BLaER1 (cell line): Measurements from ENCODE around the gene C19orf33.
"Not testable (repeated sequence)": the region's sequence is repeated elsewhere in the genome, so short reads cannot be mapped to it uniquely, and the experiment has no call there.

Experiments
- H3K27ac ChIP-seq: shearing (Covaris generic); formaldehyde crosslinking; 2 replicates; pipeline ENCODE4 v1.8.1; 2022
- H3K27me3 ChIP-seq: shearing (Covaris generic); formaldehyde crosslinking; 2 replicates; pipeline ENCODE4 v1.8.1; 2022
- H3K36me3 ChIP-seq: shearing (Covaris generic); formaldehyde crosslinking; 2 replicates; pipeline ENCODE4 v1.8.1; 2022
- H3K4me1 ChIP-seq: shearing (Covaris generic); formaldehyde crosslinking; 2 replicates; pipeline ENCODE4 v1.8.1; 2022
- H3K4me2 ChIP-seq: shearing (Covaris generic); formaldehyde crosslinking; 2 replicates; pipeline ENCODE4 v1.8.1; 2022
- H3K4me3 ChIP-seq: shearing (Covaris generic); formaldehyde crosslinking; 2 replicates; pipeline ENCODE4 v1.8.1; 2022
- H3K9ac ChIP-seq: shearing (Covaris generic); formaldehyde crosslinking; 2 replicates; pipeline ENCODE4 v1.8.1; 2022
- H3K9me3 ChIP-seq: shearing (Covaris generic); formaldehyde crosslinking; 2 replicates; pipeline ENCODE4 v1.8.1; 2022
- H4K20me1 ChIP-seq: shearing (Covaris generic); formaldehyde crosslinking; 2 replicates; pipeline ENCODE4 v1.8.1; 2022
- Cebpa-rat ChIP-seq: shearing (Covaris generic); IDR thresholded peaks from 2 replicates; pipeline ENCODE4 v1.8.1; 2022

C19orf33 gene

GRCh38 chr19:38335949-38336637 lies 32.0 kb downstream of the C19orf33 start:
- no peaks in the 10 kb centered on the region for H4K20me1 ChIP-seq
- peak overlapping the region; percentile 77 for H3K4me3 ChIP-seq
- peaks cover 10% of the 10 kb centered on the region for H3K36me3 ChIP-seq
- H3K4me2 ChIP-seq = peak overlapping the region; percentile 94
- TF ChIP-seq Cebpa-rat = no peak
- H3K27me3 ChIP-seq = no peaks in the 10 kb centered on the region
- H3K9me3 ChIP-seq = no peaks in the 10 kb centered on the region
- H3K9ac ChIP-seq = peak overlapping the region; percentile 75
- peaks cover 15% of the 10 kb centered on the region for H3K4me1 ChIP-seq
- peak overlapping the region; percentile 72 for H3K27ac ChIP-seq

DNA sequence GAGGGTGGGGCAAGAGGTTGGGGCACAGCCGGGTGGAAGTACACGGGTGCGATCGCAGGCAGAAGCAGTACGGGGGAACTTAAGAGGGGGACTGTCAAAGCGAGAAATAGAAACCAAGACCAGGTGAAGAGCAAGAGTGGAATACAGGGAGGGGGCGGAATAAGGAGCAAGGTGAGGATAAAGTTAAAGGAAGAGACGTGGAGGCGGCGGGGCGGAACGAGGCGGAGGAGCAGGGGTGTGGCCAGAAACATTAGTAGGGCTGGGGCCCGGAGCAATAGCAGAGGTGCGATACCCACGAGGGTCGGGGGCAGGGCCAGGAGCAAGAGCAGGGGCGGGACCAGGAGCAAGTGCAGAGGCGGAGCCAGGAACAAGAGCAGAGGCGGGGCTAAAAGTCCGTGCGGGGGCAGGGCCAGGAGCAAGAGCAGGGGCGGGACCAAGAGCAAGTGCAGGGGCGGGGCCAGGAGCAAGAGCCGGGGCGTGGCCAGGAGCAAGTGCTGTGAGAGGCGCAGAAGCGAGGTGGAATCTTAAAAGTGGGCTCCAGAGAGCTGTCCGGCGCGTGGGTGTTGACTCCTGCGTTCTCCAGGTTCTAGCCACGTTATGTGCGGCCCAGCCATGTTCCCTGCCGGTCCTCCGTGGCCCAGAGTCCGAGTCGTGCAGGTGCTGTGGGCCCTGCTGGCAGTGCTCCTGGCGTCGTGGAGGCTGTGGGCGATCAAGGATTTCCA lies 32.7 kb downstream of the C19orf33 start:
- Histone ChIP-seq H3K27ac (peak overlapping the region; percentile 72), H3K9me3 (no peaks in the 10 kb centered on the region), H3K27me3 (no peaks in the 10 kb centered on the region), H4K20me1 (no peaks in the 10 kb centered on the region), H3K4me1 (peaks cover 15% of the 10 kb centered on the region), H3K4me3 (peak overlapping the region; percentile 77), H3K36me3 (peaks cover 5% of the 10 kb centered on the region; the same call in 1 of the 2 replicates), H3K9ac (peak overlapping the region; percentile 75), H3K4me2 (peak overlapping the region; percentile 94)
- TF ChIP-seq Cebpa-rat = no peak

GRCh38 chr19:38337360-38337653 lies 33.3 kb downstream of the C19orf33 start:
- H3K36me3 ChIP-seq = 0 out of 2 replicates have a peak, but pooled peaks cover 3% of the 10 kb centered on the region
- H3K4me3 ChIP-seq = peak overlapping the region; percentile 77
- no peaks in the 10 kb centered on the region for H3K9me3 ChIP-seq
- TF ChIP-seq Cebpa-rat = no peak
- H3K4me1 ChIP-seq = peaks cover 15% of the 10 kb centered on the region
- H4K20me1 ChIP-seq = no peaks in the 10 kb centered on the region
- H3K27me3 ChIP-seq = no peaks in the 10 kb centered on the region
- H3K9ac ChIP-seq = peak overlapping the region; percentile 56; the same call in 1 of the 2 replicates
- peak overlapping the region; percentile 94 for H3K4me2 ChIP-seq
- H3K27ac ChIP-seq = no peak overlapping the region

GRCh38 chr19:38339011-38339410 lies 35.0 kb downstream of the C19orf33 start:
- not testable (repeated sequence) for H3K9me3 ChIP-seq, H3K36me3 ChIP-seq, H3K27ac ChIP-seq, H3K4me3 ChIP-seq, H3K9ac ChIP-seq, H3K4me2 ChIP-seq, H3K27me3 ChIP-seq, H4K20me1 ChIP-seq
- peaks cover 15% of the 10 kb centered on the region for H3K4me1 ChIP-seq

GRCh38 chr19:38340927-38341326 lies 36.9 kb downstream of the C19orf33 start:
- Histone ChIP-seq H3K36me3 (0 out of 2 replicates have a peak, but pooled peaks cover 3% of the 10 kb centered on the region), H3K27me3 (no peaks in the 10 kb centered on the region), H3K4me1 (peaks cover 9% of the 10 kb centered on the region), H4K20me1 (no peaks in the 10 kb centered on the region), H3K4me3 (no peak overlapping the region), H3K27ac (no peak overlapping the region), H3K9me3 (no peaks in the 10 kb centered on the region), H3K4me2 (no peak overlapping the region), H3K9ac (no peak overlapping the region)
- TF ChIP-seq Cebpa-rat = no peak

DNA sequence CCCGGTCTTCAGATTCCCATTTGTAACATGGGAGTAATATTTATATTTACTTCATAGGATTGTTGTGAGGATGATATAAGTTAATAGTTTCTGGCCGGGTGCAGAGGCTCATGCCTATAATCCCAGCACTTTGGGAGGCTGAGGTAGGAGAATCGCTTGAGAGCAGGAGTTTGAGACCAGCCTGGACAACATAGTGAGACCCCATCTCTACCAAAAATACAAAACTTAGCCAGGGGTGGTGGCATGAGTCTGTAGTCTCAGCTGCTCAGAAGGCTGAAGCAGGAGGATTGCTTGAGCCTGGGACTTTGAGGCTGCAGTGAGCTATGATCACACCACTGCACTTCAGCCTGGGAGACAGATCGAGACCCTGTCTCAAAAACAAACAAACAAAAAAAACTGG lies 42.8 kb downstream of the C19orf33 start:
- no peak overlapping the region for H3K9ac ChIP-seq
- H3K4me2 ChIP-seq = no peak overlapping the region
- no peaks in the 10 kb centered on the region for H3K27me3 ChIP-seq
- H3K4me3 ChIP-seq = no peak overlapping the region
- no peak for TF ChIP-seq Cebpa-rat
- H4K20me1 ChIP-seq = no peaks in the 10 kb centered on the region
- no peaks in the 10 kb centered on the region for H3K36me3 ChIP-seq
- H3K27ac ChIP-seq = no peak overlapping the region
- peaks cover 2% of the 10 kb centered on the region for H3K4me1 ChIP-seq
- no peaks in the 10 kb centered on the region for H3K9me3 ChIP-seq

GRCh38 chr19:38350883-38351282 lies 46.8 kb downstream of the C19orf33 start:
- H3K9ac ChIP-seq = no peak overlapping the region
- H3K27me3 ChIP-seq = no peaks in the 10 kb centered on the region
- no peak overlapping the region for H3K4me2 ChIP-seq
- no peaks in the 10 kb centered on the region for H4K20me1 ChIP-seq
- H3K4me3 ChIP-seq = no peak overlapping the region
- H3K36me3 ChIP-seq = no peaks in the 10 kb centered on the region
- peaks cover 17% of the 10 kb centered on the region for H3K4me1 ChIP-seq
- no peak for TF ChIP-seq Cebpa-rat
- H3K27ac ChIP-seq = no peak overlapping the region
- no peaks in the 10 kb centered on the region for H3K9me3 ChIP-seq

- Histone ChIP-seq H3K36me3 (no peaks in the 10 kb centered on the region), H3K27ac (peak overlapping the region; percentile 38; the same call in 1 of the 2 replicates), H3K27me3 (no peaks in the 10 kb centered on the region), H3K4me3 (no peak overlapping the region), H3K9ac (no peak overlapping the region), H3K4me1 (peaks cover 17% of the 10 kb centered on the region), H3K9me3 (no peaks in the 10 kb centered on the region), H3K4me2 (peak overlapping the region; percentile 49), H4K20me1 (no peaks in the 10 kb centered on the region)
- no peak for TF ChIP-seq Cebpa-rat
Observed at GRCh38 chr19:38351865-38352395, 47.9 kb downstream of the C19orf33 start.

GRCh38 chr19:38352611-38353010 lies 48.6 kb downstream of the C19orf33 start:
- peak overlapping the region; percentile 38; the same call in 1 of the 2 replicates for H3K27ac ChIP-seq
- H3K4me1 ChIP-seq = peaks cover 17% of the 10 kb centered on the region
- H3K4me2 ChIP-seq = peak overlapping the region; percentile 49
- H3K27me3 ChIP-seq = no peaks in the 10 kb centered on the region
- no peak overlapping the region for H3K4me3 ChIP-seq
- TF ChIP-seq Cebpa-rat = no peak
- no peak overlapping the region for H3K9ac ChIP-seq
- no peaks in the 10 kb centered on the region for H3K9me3 ChIP-seq
- H4K20me1 ChIP-seq = no peaks in the 10 kb centered on the region
- no peaks in the 10 kb centered on the region for H3K36me3 ChIP-seq
